Esophagus muscularis mucosa (tissue), 4 donors: ENCODE data around the gene MFSD11.

Source experiments
- CTCF ChIP-seq, 3 experiments: fragments of 200-600 bp in 2 of 3; fragments of 450-650 bp in 1 of 3; sonication (generic) in 2 of 3; IDR thresholded peaks; one replicate each; pipeline ENCODE4 v1.5.1; 2017 to 2019; ENCODE audit warnings: antibody characterized with exemption in 3 of 3, mild to moderate bottlenecking in 2 of 3, moderate library complexity in 1 of 3
- EP300 ChIP-seq: sonication (generic); formaldehyde crosslinking; IDR thresholded peaks from one replicate; pipeline ENCODE4 v1.6.1; 2017; ENCODE audit warnings: antibody characterized with exemption
- POLR2A ChIP-seq: fragments of 450-650 bp; IDR thresholded peaks from one replicate; pipeline ENCODE4 v1.6.1; 2017; ENCODE audit warnings: antibody characterized with exemption, moderate library complexity, mild to moderate bottlenecking, low read depth

GRCh38 chr17:76713765-76714164 lies 24.2 kb upstream of the MFSD11 start:
- TF ChIP-seq CTCF (IDR thresholded peaks at IDR 0.05) (no peak), POLR2A (no peak), EP300 (no peak)
